GM12892 (cell line): ENCODE data around the gene LTN1.

Experiments
- POLR2A ChIP-seq: IDR thresholded peaks from 2 replicates; pipeline ENCODE4 v1.6.1; 2011; ENCODE audit warnings: low read depth, low read length, control low read depth
- POLR2AphosphoS5 ChIP-seq: IDR thresholded peaks from 2 replicates; pipeline ENCODE4 v1.6.1; 2011; ENCODE audit warnings: low read depth, low read length, control low read depth

DNA sequence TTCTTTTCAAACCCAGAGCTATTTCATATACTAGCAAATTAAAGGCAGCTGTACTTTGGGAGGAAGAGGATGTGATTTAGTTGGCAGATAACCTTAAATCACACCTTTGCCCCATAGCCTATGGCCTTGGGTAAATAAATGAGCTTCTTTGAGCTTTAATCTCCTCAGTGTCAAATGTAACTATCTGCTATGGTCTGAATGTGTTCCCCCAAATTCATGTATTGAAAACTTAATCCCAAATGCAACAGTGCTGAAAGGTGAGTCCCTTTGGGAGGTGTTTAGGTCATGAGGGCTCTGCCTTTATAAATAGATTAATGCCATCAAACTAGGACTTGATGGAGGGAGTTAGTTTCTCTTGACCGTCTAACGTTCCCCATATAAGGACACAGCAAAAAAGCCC, 85.8 kb downstream of the LTN1 start:
- no peak for TF ChIP-seq POLR2A
- TF ChIP-seq POLR2AphosphoS5 = no peak
